Left lung (tissue), 10 donors: ENCODE measurements around the gene TMEM94. TPM values are rescaled to one million over a fixed set of nuclear protein-coding genes. Genes with fewer than 3 reads are reported as not detected.
A peak's percentile ranks its signal among the peaks of the same experiment; 100 is the strongest.

Source experiments
- ATAC-seq: fragments of 200-7000 bp; cut with Tn5 transposase; one replicate; pipeline ENCODE4 v1.9.1; 2020; ENCODE audit warnings: moderate library complexity
- DNase-seq, 4 donors: peaks; one replicate each; pipeline ENCODE4 v3.0.0-alpha.2; 2013 to 2020
- H3K27ac ChIP-seq, 2 donors: fragments of 200-600 bp; sonication (generic) in 1 of 2; one replicate each; pipeline versions ENCODE4 v1.5.0 to v1.8.0; 2020 to 2021
- H3K27me3 ChIP-seq, 2 donors: fragments of 200-600 bp; sonication (generic) in 1 of 2; one replicate each; pipeline versions ENCODE4 v1.5.0 to v1.8.0; 2020 to 2021
- H3K36me3 ChIP-seq, 2 donors: fragments of 200-600 bp; sonication (generic) in 1 of 2; one replicate each; pipeline versions ENCODE4 v1.5.0 to v1.8.0; 2020 to 2021
- H3K4me1 ChIP-seq, 2 donors: fragments of 200-600 bp; one replicate each; pipeline ENCODE4 v1.8.0; 2021
- H3K4me3 ChIP-seq, 2 donors: fragments of 200-600 bp; sonication (generic) in 1 of 2; one replicate each; pipeline versions ENCODE4 v1.5.0 to v1.8.0; 2020 to 2021; ENCODE audit warnings: mild to moderate bottlenecking in 1 of 2
- H3K9me3 ChIP-seq, 2 donors: fragments of 200-600 bp; sonication (generic) in 1 of 2; one replicate each; pipeline versions ENCODE4 v1.5.0 to v1.8.0; 2020 to 2021
- intact Hi-C, 2 donors: fragments of 100-400 bp; cut with DNase I; formaldehyde crosslinking; loops; one replicate each; pipeline versions ENCODE4 v1.11.2 to v1.14.2; 2022
- polyA plus RNA-seq, 6 donors: library from polyadenylated mRNA; unstranded; fragments of 120-200 nt; gene quantifications; one replicate each; pipeline ENCODE4 v1.2.1, GENCODE V29; 2013; ENCODE audit not compliant: insufficient read length in 6 of 6
- total RNA-seq, 2 donors: library from RNA; stranded (reverse); fragmentation: NEBNext Ultra II Directional; extraction: Animal tissue kit (Norgen Biotek cat#: 25700); gene quantifications; one replicate each; pipeline ENCODE4 v1.2.1, GENCODE V29; 2021
- TF ChIP-seq, protein P1 (sequence below), 2 donors: fragments of 200-600 bp; sonication (generic) in 1 of 2; IDR thresholded peaks; one replicate each; pipeline versions ENCODE4 v1.5.0 to v1.8.0; 2021; ENCODE audit warnings: antibody characterized with exemption in 2 of 2
- donor health status: DM: no; HTN: yes; CAD: no.
- donor health status: DM: no; HTN: no; CAD: no.

Gene TMEM94
- total and polyA plus RNA-seq, 8 donors = 68.4 to 91.7 (median 77.7) TPM

- intact Hi-C loops = no loop called here
- Histone ChIP-seq H3K27ac (no peak overlapping the region), H3K4me3 (no peak overlapping the region), H3K9me3 (no peaks in the 10 kb centered on the region), H3K36me3 (no peaks in the 10 kb centered on the region), H3K27me3 (no peaks in the 10 kb centered on the region), H3K4me1 (peaks cover 0 to 10% of the 10 kb centered on the region in 2 donors)
- ATAC-seq (peak; percentile 90), DNase-seq (peak in 1 of 4 donors; percentile 79)
- TF ChIP-seq, protein P1, sequence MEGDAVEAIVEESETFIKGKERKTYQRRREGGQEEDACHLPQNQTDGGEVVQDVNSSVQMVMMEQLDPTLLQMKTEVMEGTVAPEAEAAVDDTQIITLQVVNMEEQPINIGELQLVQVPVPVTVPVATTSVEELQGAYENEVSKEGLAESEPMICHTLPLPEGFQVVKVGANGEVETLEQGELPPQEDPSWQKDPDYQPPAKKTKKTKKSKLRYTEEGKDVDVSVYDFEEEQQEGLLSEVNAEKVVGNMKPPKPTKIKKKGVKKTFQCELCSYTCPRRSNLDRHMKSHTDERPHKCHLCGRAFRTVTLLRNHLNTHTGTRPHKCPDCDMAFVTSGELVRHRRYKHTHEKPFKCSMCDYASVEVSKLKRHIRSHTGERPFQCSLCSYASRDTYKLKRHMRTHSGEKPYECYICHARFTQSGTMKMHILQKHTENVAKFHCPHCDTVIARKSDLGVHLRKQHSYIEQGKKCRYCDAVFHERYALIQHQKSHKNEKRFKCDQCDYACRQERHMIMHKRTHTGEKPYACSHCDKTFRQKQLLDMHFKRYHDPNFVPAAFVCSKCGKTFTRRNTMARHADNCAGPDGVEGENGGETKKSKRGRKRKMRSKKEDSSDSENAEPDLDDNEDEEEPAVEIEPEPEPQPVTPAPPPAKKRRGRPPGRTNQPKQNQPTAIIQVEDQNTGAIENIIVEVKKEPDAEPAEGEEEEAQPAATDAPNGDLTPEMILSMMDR (IDR thresholded peaks at IDR 0.05) = peak; percentile 57 to 74
Observed at GRCh38 chr17:75412455-75413317, 43.7 kb upstream of the TMEM94 start.

DNA sequence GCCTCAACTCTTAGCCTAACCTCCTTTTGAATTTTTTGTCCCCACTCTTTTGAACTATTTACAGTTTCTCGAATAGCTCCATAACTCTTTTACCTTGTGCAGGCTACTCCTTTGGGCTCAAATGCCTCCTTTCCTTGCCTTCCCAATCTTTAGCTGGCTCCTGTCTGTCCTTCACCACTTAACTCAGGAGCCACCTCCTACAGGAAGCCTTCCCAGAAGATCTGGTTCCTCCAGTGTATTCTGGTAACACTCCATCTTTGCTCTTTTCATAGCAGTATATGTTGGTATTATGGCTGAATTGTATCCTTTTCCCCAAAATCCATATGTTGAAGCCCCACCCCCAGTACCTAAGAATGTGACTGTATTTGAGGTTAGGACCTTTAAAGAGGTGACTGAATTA lies 41.9 kb upstream of the TMEM94 start:
- DNase-seq (no peak), ATAC-seq (no peak)
- Histone ChIP-seq H3K4me1 (peaks cover 0 to 10% of the 10 kb centered on the region in 2 donors), H3K36me3 (no peaks in the 10 kb centered on the region), H3K4me3 (no peak overlapping the region), H3K27me3 (no peaks in the 10 kb centered on the region), H3K27ac (no peak overlapping the region), H3K9me3 (no peaks in the 10 kb centered on the region)
- intact Hi-C loops = no loop called here
- TF ChIP-seq, protein P1 (IDR thresholded peaks at IDR 0.05) = no peak

GRCh38 chr17:75416006-75416405 lies 40.4 kb upstream of the TMEM94 start:
- ATAC-seq (no peak), DNase-seq (peak in 1 of 4 donors; percentile 16)
- Histone ChIP-seq H3K36me3 (no peaks in the 10 kb centered on the region), H3K9me3 (no peaks in the 10 kb centered on the region), H3K27me3 (no peaks in the 10 kb centered on the region), H3K4me1 (peaks cover 0 to 10% of the 10 kb centered on the region in 2 donors), H3K4me3 (no peak overlapping the region), H3K27ac (no peak overlapping the region)
- intact Hi-C loops = no loop called here
- TF ChIP-seq, protein P1 (IDR thresholded peaks at IDR 0.05) = no peak

DNA sequence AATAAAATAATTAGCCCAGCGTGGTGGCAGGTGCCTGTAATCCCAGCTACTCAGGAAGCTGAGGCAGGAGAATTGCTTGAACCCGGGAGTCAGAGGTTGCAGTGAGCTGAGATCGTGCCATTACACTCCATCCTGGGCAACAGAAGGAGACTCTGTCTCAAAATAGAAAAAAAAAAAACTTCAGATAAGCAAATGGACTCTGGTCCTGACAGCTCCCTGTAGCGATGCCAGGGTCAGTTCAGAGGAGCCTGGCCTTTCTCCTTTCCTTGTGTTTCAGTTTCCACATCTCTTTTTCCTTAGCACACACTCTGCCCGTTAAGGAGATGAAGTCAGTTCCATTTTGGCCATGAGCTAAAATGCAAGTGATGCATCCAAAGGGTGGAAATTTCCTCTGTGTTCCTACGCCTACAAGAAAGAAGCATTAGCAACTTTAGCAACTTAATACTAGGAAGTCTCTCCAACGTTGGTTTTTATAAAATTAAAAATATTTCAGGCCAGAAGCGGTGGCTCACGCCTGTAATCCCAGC lies 39.3 kb upstream of the TMEM94 start:
- Histone ChIP-seq H3K4me3 (no peak overlapping the region), H3K36me3 (no peaks in the 10 kb centered on the region), H3K4me1 (peaks cover 0 to 10% of the 10 kb centered on the region in 2 donors), H3K9me3 (no peaks in the 10 kb centered on the region), H3K27ac (no peak overlapping the region), H3K27me3 (no peaks in the 10 kb centered on the region)
- TF ChIP-seq, protein P1 (IDR thresholded peaks at IDR 0.05) = no peak
- DNase-seq (no peak), ATAC-seq (no peak)
- intact Hi-C loops = no loop called here

- DNase-seq (no peak), ATAC-seq (no peak)
- Histone ChIP-seq H3K4me1 (no peaks in the 10 kb centered on the region), H3K27me3 (no peaks in the 10 kb centered on the region), H3K9me3 (no peaks in the 10 kb centered on the region), H3K4me3 (no peak overlapping the region), H3K27ac (peak overlapping the region in 1 of 2 donors; percentile 45), H3K36me3 (no peaks in the 10 kb centered on the region)
- intact Hi-C loops = no loop called here
- TF ChIP-seq, protein P1 (IDR thresholded peaks at IDR 0.05) = no peak
Observed at GRCh38 chr17:75418531-75418930, 37.9 kb upstream of the TMEM94 start.
